DOHH2 (cell line): ENCODE data around the gene GRID1.
"Not testable (repeated sequence)": the region's sequence is repeated elsewhere in the genome, so short reads cannot be mapped to it uniquely, and the experiment has no call there.

Source experiments
- CTCF ChIP-seq: fragments of 200-600 bp; sonication (generic); IDR thresholded peaks from one replicate; pipeline ENCODE4 v1.5.1; 2014; ENCODE audit warnings: antibody characterized with exemption, mild to moderate bottlenecking, low read depth, low read length; ENCODE audit not compliant: poor library complexity, severe bottlenecking
- EZH2phosphoT487 ChIP-seq: fragments of 200-600 bp; sonication (generic); IDR thresholded peaks from 2 replicates; pipeline ENCODE4 v1.6.1; 2017; ENCODE audit warnings: borderline replicate concordance, mild to moderate bottlenecking, antibody characterized with exemption, low read length, moderate library complexity, mixed read lengths

DNA sequence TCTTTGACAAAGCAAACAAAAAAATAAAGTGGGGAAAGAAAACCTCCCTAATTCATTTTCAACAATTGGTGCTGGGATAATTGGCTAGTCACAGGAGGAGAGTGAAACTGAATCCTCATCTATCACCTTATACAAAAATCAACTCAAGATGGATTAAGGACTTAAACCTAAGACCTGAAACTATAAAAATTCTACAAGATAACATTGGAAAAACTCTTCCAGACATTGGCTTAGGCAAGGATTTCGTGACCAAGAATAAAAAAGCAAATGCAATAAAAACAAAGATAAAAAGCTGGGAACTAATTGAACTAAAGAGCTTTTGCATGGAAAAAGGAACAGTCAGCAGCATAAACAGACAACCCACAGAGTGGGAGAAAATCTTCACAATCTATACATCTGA is 271.5 kb downstream of the GRID1 start:
- not testable (repeated sequence) for TF ChIP-seq CTCF, EZH2phosphoT487
